ENCODE results near the gene TMED9.

- TF ChIP-seq MAX (IDR thresholded peaks at IDR 0.05) (no peak), JUND (IDR thresholded peaks at IDR 0.05) (no peak), POLR2A (IDR thresholded peaks at IDR 0.05; ENCODE audit: borderline replicate concordance, extremely low read depth, insufficient read depth, insufficient read length) (no peak), POLR2AphosphoS5 (IDR thresholded peaks at IDR 0.05; ENCODE audit: low read depth, low read length) (no peak), SRF (IDR thresholded peaks at IDR 0.05; ENCODE audit: low read depth) (no peak), EZH2phosphoT487 (IDR thresholded peaks at IDR 0.05; ENCODE audit: borderline replicate concordance) (no peak)
- TF ChIP-seq, protein P1, sequence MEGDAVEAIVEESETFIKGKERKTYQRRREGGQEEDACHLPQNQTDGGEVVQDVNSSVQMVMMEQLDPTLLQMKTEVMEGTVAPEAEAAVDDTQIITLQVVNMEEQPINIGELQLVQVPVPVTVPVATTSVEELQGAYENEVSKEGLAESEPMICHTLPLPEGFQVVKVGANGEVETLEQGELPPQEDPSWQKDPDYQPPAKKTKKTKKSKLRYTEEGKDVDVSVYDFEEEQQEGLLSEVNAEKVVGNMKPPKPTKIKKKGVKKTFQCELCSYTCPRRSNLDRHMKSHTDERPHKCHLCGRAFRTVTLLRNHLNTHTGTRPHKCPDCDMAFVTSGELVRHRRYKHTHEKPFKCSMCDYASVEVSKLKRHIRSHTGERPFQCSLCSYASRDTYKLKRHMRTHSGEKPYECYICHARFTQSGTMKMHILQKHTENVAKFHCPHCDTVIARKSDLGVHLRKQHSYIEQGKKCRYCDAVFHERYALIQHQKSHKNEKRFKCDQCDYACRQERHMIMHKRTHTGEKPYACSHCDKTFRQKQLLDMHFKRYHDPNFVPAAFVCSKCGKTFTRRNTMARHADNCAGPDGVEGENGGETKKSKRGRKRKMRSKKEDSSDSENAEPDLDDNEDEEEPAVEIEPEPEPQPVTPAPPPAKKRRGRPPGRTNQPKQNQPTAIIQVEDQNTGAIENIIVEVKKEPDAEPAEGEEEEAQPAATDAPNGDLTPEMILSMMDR (IDR thresholded peaks at IDR 0.05 in 2 of 3, conservative IDR thresholded peaks at IDR 0.05 in 1 of 3; ENCODE audit: borderline replicate concordance in 1 of 3, insufficient read depth in 1 of 3, low read depth in 2 of 3, low read length in 2 of 3) = no peak
- TF ChIP-seq, protein P2, sequence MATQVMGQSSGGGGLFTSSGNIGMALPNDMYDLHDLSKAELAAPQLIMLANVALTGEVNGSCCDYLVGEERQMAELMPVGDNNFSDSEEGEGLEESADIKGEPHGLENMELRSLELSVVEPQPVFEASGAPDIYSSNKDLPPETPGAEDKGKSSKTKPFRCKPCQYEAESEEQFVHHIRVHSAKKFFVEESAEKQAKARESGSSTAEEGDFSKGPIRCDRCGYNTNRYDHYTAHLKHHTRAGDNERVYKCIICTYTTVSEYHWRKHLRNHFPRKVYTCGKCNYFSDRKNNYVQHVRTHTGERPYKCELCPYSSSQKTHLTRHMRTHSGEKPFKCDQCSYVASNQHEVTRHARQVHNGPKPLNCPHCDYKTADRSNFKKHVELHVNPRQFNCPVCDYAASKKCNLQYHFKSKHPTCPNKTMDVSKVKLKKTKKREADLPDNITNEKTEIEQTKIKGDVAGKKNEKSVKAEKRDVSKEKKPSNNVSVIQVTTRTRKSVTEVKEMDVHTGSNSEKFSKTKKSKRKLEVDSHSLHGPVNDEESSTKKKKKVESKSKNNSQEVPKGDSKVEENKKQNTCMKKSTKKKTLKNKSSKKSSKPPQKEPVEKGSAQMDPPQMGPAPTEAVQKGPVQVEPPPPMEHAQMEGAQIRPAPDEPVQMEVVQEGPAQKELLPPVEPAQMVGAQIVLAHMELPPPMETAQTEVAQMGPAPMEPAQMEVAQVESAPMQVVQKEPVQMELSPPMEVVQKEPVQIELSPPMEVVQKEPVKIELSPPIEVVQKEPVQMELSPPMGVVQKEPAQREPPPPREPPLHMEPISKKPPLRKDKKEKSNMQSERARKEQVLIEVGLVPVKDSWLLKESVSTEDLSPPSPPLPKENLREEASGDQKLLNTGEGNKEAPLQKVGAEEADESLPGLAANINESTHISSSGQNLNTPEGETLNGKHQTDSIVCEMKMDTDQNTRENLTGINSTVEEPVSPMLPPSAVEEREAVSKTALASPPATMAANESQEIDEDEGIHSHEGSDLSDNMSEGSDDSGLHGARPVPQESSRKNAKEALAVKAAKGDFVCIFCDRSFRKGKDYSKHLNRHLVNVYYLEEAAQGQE (IDR thresholded peaks at IDR 0.05; ENCODE audit: low read depth) = no peak
Observed at GRCh38 chr5:177548495-177548894, 43.5 kb upstream of the TMED9 start.
